ENCODE measurements around the gene BBC3.
"Not testable (repeated sequence)": the region's sequence is repeated elsewhere in the genome, so short reads cannot be mapped to it uniquely, and the experiment has no call there.

BBC3 gene

DNA sequence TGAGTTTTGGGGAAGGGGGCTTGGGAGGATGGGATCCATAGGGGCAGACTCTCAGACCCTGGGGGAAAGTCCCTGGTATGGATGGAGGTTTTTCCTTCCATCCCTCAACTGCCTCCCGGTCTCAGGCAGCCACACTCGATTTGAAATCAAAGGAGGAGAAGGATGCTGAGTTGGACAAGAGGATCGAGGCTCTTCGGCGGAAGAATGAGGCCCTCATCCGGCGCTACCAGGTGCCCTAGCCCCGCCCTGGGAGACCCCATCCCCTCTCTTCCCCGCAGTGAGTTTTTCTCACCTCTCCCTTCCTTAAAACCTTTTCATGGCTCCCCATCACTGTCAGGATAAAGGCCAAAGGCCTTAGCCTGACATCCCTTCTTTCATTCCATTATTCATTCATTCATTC, 27.4 kb upstream of the BBC3 start:
- no peak for DNase-seq (ENCODE audit: low read depth)

DNA sequence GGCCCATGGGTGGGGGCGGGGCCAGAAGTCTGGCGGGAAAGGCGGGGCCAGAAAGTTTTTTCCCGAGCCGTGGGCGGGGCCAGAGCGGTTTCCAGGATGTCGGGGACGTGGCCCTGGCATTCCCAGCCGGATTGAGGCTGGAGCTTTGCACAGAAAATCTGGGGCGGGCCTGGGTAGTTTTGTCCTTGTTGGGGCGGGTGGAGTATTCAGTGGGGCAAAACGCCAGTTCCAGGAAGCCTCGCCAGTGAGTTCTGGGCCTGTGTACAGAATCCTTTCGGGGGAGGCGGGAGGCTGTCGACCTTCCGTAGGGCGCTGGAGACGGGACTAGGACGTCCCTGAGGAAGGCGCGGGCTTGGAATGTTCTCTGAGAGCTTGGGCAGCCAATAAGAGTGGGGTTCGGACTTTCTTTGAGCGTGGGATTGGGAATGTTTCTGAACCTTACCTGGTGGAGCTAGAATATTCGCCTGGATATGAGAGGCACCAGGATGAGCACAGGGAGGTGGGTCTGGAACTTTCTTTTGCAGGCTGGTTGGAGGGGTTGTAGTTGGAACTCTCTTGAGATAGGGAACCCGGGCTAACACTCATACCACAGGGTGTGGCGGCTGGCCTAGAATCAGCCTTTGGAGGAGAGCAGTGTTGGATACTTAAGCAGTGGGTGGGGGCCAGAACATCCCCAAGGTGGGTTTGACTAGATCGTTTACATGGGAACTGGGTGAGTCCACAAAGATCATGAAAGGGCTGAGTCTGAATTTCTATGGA, 26.6 kb upstream of the BBC3 start:
- DNase-seq (ENCODE audit: low read depth) = no peak

DNA sequence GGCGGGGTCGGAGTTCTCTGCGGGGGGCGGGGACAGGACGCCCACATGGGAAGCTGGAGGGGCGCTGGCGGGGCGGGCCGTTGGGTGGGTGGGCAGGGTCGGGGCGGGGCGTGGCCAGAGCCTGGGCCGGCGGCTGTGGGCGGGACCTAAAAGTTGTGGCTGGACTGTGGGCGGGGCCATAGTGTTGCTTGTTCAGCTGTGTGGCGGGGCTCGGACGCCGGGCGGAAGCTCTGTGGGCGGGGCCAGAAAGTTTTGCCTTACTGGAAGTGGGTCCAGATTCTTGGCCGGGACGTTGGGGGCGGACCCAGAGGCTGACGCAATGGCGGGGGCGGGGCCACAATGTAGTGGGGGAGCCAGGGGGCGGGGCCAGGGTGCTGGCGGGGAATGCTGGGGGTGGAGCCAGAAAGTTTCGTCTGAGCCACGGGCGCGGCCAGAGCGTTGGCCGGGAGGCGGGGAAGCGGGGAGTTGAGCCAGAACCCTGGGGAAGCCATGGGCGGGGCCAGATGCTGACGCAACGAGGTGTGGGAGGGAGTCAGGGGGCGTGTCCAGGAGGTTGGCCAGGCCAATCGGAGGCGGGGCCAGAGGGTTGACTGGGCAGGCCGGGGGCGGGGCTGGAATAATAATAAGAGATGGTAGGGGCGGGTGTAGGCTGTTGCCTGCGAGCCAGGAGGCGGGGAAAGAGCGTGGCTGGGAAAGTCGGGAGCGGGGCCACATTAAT, 25.9 kb upstream of the BBC3 start:
- peak; percentile 100 for DNase-seq (ENCODE audit: low read depth)

DNA sequence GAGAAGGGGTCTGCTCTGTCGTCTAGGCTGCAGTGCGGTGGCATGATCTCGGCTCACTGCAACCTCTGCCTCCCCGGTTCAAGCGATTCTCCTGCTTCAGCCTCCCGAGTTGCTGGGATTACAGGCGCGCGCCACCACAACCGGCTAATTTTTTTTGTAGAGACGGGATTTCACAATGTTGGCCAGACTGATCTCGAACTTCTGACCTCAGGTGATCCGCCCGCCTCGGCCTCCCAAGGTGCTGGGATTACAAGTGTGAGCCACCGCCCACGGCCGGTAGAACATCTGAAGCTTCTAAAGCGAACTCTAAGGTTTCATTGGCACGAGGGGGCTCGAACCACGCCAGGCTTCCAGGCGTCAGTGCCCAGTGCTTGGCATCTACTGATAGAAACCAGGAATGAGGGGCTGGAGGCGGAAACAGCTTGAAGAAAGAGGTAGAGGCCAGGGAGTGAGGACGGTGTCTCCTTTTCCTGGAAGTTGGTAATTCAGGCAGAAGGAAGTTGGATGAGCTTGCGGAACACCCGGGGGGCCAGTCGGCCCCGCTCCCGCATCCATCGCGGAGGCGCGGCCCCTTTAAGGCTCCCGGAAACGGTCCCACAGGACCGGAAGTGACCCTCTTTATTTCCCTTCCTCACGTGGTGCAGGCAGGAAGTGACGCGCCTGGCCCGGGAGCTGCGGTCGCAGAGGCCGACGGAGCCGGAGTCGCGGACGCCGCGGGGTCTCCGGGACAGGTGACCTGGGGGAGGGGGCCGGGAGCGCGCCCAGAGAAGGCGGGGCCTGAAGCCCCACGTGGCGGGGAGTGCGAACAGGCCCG, 25.1 kb upstream of the BBC3 start, which contains the start of gene CCDC9:
Gene CCDC9 (plus strand): TSS at position 647 of the 814 bp plus-strand sequence. CDS start 1,876 bp downstream, outside the sequence.
- DNase-seq (ENCODE audit: low read depth) = peak; percentile 94

DNA sequence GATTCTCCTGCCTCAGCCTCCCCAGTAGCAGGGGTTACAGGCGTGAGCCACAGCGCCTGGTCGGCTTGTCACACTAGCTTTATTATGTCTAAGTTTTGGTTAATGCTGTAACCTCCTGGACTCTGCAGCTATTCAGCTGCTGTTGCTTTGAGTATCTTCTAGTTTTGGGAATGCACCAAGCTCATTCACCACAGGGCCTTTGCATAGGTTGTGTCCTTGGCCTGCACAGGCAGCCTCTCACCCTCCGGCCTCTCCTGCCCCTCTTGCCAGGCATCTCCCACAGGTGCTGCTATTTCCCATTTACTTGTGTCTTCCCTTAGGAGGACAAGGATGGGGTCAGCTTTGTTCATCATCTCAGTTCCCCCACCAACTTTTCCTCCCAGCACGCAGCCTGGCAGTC, 23.0 kb upstream of the BBC3 start:
- DNase-seq (ENCODE audit: low read depth) = no peak

DNA sequence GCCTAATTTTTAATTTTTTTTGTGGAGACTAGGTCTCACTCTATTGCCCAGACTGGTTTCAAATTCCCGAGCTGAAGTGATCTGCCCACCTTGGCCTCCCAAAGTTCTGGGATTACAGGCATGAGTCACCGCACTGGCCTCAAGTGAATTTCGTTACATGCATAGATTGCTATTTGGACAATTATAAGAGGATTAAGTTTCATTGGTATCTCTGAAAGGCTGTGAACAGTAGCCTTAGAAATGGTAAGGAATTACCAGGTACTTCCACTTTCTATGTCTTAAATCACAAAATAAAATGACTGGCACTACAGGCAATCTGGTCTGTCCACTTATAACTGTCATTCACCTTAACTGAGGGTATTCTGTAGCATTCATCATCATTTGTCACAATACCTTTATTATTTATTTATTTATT, 22.5 kb upstream of the BBC3 start:
- DNase-seq (ENCODE audit: low read depth) = no peak

DNA sequence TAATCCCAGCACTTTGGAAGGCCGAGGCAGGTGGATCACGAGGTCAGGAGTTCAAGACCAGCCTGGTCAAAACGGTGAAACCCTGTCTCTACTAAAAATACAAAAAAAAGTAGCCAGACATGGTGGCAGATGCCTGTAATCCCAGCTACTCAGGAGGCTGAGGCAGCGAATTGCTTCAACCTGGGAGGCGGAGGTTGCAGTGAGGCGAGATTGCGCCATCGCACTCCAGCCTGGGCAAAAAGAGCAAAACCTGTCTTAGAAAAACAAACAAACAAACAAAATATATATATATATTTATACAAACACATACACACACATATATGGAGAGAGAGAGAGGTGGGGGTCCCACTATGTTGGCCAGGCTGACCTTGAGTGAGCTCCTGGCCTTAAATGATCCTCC, 22.0 kb upstream of the BBC3 start:
- not testable (repeated sequence) for DNase-seq (ENCODE audit: low read depth)

DNA sequence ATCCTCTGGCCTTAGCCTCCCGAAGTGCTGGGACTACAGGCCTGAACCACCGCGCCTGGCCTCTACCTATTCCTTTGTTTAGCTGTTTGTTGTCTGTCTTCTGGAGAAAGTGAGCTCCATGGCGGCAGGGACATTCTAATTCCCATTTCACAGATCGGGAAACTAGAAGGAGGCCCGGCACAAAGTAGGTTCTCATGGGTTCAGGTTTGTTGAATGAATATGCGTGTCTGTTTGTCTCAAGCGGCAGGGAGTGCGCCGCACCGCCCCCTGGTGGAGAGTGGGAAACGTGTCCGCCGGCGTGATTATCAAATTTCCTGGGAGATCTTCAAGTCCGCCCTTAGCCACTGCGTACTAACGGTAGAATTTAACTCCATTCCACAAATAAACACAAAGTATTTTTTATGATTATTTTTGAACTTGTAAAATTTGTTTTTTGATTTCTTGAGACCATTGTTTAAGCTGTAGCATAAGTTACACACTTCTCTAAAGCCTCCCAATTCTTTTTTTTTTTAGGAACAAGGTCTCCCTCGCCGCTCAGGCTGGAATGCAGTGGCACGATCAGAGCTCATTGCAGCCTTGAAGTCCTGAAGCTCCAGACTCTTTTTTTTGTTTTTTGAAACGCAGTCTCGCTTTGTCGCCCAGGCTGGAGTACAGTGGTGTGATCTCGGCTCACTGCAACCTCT, 16.4 kb upstream of the BBC3 start:
- peak; percentile 70 for DNase-seq (ENCODE audit: low read depth)

DNA sequence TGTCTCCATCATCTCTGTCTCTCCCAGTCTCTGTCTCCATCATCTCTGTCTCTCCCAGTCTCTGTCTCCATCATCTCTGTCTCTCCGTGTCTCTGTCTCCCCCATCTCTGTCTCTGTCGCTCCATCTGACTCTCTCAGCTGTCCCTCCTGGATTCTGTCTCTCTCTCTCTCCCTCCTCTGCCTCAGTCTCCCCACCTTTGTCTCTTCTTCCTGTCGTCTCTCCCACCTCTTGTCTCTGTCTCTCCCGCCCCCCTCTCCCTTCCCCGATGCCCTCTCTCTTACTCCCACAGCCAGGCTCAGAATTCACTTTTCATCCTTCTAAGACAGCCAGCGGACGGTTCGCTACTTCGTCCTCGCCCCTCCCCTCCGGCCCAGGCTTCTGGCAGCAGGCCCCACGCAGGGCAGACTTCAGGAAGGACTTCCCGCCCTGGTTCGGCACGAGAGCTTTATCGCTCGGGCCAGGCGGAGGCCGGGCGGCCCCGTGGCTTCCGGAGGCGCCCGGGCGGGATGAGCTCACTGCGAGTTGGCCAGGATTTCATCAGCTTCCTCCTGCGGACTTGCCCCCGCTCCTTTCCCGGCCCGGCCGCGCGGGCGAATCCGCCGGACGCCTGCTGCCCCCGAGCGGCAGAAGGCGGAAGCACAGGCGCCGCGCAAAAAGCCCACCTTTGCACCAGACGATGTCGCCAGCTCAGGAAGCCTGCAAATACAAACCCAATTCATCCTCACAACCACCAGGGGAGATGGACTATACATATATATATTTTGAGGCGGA, 13.0 kb upstream of the BBC3 start:
- DNase-seq (ENCODE audit: low read depth) = peak; percentile 88

DNA sequence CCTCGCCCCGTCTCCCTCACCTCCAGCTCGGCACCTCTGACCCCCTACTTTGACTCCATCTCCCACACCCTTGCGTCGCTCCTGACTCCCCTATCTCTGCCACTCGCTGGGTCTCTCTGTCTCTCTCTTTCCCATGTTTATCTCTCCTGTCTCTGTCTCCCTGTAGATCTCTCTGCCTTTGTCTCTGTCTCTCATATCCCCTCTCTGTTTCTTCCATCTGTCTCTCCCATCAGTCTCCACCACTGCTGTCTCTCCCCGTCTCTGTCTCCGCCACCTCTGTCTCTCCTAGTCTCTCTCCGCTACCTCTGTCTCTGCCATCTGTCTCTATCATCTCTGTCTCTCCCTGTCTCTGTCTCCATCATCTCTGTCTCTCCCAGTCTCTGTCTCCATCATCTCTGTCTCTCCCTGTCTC, 12.4 kb upstream of the BBC3 start:
- no peak for DNase-seq (ENCODE audit: low read depth)

DNA sequence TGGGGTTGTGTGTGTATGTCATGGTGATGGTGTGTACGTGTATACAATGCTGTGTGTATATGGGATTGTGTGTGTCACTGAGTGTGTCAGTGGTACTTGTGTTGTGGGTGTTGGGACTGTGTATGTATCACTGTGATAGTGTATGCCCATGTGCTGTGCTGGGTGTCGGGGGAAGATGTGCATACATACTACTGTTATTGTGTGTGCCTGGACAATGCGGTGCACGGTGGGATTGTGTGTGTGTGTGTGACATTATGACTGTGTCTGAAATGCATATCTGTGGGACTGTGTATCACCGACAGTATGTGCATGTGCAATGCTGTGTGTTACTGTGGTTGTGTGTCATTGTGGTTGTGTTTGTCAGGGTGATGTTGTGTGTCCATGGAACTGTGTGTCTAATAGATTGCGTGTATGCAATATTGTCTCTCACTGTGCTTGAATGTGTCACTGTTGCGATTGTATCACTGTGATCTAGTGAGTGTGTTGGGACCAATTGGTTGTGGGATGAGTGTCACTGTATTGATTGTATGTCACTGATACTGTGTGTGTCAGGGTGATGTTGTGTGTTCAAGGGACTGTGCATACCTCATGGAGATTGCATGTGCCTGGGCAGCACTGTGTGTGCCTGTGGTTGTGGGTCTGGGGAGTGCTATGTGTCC, 11.0 kb upstream of the BBC3 start:
- DNase-seq (ENCODE audit: low read depth) = no peak

DNA sequence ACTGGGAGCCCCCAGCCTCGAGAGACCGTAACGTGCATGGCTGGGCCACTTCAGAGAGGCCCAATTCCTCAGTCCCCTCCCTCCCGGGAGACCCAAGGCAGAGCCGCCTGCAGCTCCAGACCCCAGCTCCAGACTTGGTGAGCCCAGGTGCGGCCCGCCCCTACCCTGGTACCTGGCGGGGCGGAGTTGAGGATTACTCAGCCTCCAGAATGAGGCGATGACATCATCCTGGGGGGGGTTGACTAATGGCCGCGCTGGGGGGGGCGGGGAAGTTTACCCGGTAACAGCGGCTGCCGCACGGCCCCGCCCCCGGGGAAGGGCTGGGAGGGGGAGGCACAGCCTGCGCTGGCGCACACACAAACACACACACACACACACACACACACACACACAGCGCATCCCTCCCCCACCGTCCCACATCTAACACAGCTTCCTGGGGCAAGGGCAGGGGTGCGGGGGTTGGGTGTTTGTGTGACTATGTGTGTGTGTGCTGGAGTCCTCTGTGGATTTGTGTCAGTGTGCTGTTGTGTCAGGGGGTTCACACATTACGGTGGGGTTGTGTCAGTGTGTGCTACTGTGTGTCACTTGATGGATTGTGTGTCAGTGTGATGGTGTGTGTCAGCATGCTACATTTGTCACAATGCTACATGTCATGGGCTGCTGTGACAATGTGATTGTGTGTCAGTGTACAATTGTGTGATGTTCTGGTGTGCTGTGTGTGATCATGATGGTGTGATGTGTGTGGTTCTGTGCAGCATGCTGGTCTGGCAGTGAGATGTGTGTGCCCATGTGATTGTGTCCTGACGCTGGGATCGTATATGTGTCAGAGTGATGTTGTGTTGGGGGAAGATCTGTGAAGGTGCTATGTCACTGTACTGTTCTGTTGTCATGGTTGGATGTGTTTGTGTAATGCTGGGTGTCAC, 10.3 kb upstream of the BBC3 start:
- peak; percentile 76 for DNase-seq (ENCODE audit: low read depth)

DNA sequence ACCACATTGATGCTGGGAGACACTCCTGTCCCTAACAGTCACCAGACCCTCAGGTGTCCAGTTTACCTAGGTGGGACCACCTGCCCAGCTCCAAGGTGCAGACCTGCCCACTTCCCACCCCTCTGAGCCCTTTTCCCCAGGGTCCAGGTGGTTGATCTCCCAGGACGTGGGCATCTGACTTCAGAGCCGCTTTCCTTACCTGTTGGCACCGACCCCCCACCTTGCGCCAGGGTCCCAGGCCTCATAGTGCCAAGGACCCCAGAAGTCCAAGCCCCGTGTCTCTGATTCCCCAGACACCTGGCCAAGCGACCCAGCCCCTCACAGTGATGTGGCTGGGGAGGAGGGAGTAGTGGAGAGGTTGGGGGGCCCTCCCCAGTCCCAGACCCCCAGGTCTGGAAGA, 9.6 kb upstream of the BBC3 start:
- no peak for DNase-seq (ENCODE audit: low read depth)

DNA sequence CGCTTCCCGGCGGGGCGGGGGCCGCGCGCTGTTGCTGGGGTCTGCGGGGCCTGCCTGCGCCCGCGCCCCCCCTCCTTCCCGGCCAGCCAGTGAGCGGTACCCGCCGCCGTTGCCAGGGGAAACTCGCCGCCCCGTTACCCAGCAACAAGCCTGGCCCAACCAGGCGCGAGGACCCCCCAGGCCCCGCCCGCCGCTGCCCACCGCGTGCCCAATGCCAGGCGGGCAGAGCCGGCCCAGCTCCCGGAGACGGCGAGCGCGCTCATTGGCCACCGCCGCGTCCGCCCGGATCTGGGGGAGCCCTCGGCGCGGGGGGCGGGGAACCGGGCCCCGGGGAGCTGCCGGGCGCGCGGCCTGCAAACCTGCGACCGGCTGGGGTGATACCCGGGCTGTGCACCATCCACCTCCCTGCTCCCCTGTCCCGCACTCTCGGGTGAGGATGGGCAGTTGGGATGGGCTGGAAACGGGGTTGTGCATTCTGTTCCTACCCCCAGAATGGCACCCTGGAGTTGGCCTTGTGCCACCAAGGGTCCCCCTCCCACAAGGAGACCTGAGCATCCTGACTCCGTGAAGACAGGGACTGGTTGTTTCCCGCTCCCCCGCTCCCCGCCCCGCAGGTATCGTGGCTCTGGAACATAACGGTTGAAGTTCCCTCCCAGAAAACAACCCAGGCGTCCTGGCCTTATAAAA, 8.8 kb upstream of the BBC3 start:
- no peak for DNase-seq (ENCODE audit: low read depth)

DNA sequence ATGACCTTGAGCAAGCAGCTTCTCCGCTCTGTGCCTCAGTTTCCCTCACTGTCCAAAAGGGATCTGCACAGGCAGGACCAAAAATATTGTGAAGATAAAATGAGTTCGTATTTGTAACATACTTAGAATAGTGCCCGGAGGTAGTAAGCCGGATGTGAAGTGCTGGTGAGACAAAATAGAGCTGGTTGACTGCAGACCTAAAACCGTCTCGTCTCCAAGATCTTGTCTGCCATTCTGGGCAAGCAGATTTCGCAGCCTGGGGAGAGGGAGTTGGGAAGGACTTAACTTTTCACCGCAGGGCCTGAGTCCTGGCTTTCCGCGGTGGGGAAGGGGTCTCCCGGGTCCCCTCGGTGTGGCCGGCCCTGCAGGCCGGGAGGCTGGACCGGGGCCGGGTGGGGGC, 8.2 kb upstream of the BBC3 start:
- no peak for DNase-seq (ENCODE audit: low read depth)

DNA sequence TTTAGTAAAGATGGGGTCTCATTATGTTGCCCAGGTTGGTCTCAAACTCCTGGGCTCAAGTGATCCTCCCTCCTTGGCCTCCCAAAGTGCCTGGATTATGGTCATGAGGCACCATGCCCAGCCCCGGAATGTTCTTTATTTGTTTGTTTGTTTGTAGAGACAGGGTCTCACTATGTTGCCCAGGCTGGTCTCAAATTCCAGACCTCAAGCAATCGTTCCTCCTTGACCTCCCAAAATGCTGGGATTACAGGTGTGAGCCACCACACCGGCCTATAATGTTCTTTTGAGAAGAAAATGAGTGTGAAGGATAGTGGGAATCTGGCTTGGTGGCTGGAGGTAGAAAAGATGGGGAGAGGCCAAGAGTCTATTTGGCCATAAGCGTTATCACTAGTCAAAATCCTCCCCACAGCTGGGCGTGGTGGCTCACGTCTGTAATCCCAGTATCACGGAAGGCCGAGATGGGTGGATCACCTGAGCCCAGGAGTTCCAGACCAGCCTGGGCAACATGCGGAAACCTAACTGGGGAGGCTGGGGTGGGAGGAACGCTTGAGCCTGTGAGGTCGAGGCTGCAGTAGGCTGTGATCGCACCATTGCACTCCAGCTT, 5.2 kb upstream of the BBC3 start:
- DNase-seq (ENCODE audit: low read depth) = no peak

DNA sequence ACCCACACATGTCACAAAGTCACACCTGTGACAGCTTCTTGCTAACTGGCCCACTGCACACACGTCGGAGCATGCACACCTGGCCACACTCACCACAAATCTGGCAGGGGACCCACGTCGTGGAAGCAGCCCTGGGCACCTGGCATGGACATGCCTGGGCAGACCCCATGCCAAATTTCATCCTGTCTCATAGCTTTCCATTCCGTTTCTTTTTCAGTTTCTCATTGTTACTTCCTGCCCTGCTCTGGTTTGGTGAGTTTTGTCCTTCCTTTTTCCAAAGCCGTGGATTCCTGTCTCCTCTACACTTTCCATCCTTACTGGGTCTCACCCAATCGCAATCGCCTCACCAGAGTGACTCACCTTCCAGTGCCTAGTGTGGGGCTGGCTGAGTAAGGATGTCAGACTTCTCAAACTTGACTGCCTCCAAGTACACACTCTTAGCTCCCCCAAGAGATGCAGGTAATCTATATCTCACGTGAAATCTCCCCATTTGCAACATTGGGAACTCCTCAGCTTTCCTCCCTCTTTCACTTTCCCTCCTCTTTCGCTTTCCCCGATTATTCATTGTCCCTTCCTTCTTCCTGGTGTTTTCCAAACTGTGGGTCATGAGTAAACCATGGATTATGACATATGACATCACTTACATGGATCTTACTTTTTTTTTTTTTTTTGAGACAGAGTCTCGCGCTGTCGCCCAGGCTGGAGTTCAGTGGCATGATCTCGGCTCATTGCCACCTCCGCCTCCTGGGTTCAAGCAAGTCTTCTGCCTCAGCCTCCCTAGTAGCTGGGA, 1.6 kb upstream of the BBC3 start:
- no peak for DNase-seq (ENCODE audit: low read depth)
